Stimulated activated CD4-positive, alpha-beta T cell treated with anti-CD3 and anti-CD28 coated beads, TNF-alpha, amount 100 ng/mL, for 1 hour (primary cell): Measurements from ENCODE around the gene ADAM29.
"Not testable (repeated sequence)": the region's sequence is repeated elsewhere in the genome, so short reads cannot be mapped to it uniquely, and the experiment has no call there.

Experiments
- DNase-seq, 3 donors: peaks; one replicate each; pipeline ENCODE4 v3.0.0-alpha.2; 2020; ENCODE audit warnings: low read depth in 3 of 3, low spot score in 1 of 3

The ADAM29 gene

DNA sequence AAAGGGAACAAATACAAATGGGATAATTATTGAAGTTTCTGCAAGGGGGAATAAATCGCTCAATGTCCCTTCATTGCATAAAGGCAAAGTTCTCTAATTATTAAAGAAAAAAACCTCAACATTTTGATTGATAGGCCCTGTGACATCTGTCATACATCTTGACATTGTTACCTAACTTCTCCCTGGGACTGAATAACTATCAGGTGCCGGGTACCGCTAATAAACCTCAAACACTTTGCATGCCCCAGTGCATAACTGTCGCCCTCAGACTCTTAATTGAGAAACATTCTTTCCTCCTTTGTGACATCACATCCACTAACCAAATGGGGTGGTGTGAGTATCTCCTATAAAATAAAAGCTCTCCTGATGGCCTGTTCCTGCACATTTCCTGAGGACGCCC lies at the start of gene ADAM29:
Gene ADAM29 (plus strand): TSS at position 301 of the 400 bp plus-strand sequence. CDS start 57,168 bp downstream, outside the sequence.
- no peak for DNase-seq

DNA sequence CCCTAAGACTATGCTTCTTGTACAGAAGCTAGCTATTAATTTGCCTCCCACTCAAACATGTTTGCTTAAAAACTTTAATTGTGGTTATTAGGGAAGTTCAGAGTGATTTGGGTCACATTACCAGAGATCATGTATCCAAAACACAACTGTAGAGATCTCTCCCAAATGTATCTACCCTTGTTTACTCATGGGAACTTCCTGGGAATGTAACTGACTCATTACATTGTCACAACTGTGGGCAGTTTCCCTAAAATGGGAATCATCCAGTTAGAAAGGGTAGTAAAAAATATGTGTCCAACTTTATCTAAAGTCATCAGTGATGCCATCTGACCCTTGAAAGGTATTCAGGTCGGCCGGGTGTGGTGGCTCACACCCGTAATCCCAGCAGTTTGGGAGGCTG lies 48.8 kb upstream of the ADAM29 start:
- no peak for DNase-seq

DNA sequence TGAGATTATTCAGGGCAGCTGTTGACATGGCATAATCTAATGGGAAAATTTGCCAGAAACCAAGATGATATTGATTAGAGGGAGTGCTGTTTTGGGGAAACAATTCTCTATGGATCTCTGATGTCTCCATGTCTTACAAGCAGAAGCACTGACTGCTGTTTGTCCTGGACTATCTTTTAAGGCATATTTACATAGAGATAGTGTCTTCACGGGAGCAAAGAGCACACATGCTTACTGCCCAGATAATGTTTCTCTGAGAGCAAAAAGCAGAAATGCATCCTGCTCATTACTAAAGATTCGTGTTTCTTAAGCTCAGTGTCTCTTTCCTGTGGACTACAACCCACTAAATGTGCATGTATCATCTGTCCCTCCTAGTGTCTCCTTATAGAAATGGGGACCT lies 47.8 kb upstream of the ADAM29 start:
- DNase-seq = no peak

DNA sequence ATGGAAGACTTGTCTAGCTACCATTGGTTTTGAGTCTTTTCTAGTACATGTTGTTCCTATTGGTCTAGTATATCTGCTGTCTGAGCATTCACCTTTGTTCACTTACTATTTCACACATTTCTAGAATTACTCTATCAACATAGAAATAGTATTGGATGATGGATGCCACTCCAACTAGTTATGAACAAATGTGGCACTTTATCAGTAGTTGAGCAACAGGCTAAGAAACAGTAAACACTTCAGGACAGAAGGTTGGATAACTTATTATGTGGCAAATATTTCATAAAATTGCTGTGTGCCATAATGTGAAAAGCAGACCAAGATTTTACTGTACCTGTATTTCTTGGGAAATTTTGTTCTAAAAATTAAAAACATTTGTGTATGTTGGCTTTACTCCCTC lies 46.8 kb upstream of the ADAM29 start:
- no peak for DNase-seq

DNA sequence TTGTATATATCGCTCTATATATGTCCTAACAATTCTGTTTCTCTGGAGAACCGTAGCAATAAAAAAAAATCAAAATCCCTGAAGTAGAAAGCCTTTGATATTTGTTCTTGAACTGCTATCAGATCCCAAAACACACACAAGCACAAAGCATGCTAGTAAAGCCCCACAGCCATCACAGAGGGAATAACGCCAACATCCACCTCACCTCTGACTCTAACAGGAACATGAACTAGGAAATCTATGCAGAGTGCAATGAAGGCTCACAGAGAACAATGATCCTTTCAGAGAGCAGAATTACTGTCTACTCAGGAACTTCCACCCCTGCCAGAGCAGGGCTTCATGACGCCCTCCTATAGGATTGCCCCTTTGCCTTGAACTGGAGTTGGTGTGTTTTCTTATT lies 45.0 kb upstream of the ADAM29 start:
- DNase-seq = not testable (repeated sequence)

DNA sequence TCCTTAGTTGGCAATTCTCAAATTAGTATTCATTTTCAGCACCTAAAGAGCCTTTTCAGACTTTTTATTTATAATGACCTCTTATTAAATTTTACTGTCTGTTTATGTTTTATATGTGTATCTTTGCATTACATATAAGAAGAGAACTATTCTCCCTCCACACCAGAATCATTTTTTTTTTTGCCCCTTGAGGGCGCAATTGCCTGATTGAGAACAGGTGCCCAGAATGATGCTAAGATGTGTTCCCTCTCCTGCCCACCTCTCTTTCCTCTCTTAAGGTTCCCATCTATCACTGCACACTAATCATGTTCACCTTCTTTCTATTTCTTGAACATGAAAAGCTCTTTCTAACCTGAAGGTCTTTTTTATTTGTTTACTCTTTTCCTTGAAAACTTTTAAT lies 44.2 kb upstream of the ADAM29 start:
- DNase-seq = no peak

DNA sequence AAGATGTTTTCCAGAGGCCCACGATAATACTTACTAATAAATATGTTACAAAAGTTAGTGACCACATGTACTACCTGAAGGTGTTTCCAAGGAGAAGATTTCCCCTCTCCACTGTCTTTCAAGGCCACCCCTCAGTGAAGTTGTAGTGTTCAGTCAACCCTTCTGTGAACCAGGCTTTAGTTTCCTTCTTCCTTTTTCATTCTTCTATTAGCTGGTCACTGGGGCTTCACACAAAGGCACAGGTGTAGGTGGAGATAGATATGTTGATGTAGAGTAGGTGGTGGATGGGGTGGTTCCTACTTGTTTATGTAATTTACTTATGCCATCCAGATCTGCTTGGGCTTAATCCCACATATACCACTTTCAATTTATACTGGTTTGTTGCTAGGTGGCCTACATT lies 43.3 kb upstream of the ADAM29 start:
- DNase-seq = no peak

DNA sequence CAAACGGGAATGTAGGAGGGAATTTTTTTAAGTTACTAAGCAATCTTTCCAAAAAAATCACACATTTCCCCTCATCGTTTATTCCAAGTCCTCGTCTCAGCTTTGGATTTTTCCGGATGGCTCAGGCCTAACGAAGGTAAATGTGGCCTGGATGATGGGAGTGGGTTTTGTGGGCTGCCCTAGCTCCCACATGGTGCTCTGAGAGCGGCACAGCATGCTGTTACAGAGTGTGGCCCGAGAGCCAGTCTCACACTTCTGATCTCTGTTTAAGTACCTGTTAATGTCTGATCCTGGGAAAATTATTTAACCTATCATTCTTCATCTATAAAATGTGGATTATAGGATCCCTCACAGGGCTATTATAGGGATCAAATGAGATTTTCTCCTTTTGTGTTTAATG lies 38.2 kb upstream of the ADAM29 start:
- no peak for DNase-seq

DNA sequence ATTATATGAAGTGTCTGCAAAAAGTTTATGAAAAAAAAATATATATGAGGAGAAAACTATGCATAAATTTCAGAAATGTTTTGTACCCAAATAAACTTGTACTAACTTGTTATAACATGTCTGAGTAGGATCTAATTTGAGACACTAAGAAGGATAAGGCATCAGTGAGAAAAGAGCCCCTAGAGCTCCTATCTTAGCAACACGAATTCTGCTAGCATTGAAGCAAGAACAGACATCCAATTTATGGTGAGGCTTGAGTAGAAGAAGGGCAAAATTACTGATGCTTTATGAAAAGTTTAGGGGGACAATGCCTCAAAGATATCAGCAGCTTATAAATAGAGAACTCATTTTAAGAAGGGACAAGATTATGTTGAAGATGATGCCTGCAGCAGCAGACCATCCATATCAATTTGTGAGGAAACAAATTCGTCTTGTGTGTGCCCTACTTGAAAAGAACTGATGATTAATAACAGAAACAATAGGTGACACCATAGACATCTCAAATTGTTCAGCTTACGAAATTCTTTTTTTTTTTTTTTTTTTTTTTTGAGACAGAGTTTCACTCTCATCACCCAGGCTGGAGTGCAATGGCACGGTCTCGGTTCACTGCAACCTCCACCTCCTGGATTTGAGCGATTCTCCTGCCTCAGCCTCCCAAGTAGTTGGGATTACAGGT lies 35.7 kb upstream of the ADAM29 start:
- no peak for DNase-seq

DNA sequence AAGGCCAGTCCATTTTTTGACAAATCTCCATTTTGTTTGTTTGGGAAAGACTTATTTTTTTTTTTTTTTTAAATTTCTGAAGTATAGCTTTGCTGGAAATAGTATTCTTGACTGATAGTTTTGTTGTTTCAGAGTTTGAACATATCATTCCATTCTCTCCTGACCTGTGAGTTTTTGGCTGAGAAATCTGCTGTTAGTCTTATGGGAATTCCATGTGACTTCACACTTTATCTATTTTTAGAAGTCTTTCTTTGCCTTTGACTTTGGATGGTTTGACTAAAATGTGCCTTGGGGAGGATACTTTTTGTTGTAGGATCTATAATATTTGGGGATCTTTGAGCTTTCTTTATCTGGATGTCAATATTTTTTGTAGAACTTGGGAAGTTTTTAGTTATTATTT lies 10.7 kb upstream of the ADAM29 start:
- no peak for DNase-seq

DNA sequence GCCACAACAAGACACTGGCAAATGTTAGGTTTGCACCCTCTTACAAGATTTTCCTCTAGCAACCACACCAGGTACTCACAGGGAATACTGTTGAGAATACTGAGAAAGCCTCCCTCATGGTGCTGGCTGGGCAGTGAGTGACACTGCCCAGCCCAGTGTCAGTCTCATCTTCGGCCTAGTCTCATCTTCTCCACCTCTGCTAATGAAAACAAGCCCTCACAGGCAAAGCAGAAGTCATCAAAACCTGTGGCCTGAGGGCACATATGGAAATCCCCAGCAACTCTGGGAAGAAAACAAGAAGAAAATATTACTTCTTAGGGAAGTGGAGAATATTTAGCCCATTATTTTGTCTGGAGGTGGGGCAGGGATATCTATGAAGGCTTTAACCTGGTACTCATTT lies 7.9 kb upstream of the ADAM29 start:
- no peak for DNase-seq

DNA sequence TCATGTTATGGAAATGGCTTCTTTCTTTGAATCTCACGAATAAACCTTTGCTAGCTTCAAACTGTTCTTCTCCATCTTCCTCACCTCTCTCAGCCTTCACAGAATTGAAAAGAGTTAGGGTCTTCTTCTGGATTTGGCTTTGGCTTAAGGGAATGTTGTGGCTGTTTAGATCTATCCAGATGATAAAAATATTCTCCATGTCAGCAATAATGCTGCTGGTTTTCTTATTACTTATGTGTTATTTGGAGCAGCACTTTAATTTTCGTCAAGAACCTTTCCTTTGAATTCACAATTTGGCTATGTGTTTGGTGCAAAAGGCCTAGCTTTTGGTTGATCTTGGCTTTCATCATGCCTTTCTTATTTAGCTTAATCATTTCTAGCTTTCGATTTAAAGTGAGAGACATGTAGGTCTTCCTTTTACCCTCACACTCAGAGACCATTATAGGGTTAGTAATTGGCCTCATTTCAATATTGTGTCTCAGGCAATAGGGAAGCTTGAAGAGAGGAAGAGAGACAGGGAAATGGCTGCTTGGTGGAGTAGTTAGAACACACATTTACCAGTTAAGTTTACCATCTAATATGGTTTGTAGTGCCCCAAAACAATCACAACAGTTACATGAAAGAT lies 5.1 kb upstream of the ADAM29 start:
- DNase-seq = no peak

DNA sequence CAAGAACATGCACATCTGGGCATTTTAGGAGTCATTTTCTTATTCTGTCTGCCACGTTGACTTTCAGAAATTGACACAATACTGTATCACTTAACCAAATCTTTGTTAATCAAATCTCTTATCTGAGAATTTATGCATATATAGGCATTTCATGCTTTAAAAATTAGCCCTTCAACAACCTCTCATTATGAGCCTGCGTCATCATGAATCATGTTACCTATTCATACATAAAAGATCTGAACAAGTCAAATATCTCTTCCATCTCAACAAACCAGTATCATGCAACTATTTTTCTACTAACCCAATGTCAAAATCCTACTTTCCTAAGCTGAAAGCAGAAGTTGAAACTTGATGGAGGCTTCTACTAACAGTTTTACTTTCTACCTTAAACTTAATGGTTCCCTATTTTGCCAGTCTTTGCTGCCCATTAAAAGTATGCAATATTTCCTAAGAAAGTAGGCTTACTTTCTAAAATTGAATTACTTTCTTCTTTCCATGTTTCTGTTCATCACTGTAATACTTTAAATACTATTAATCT lies 1.8 kb downstream of the ADAM29 start:
- no peak for DNase-seq

DNA sequence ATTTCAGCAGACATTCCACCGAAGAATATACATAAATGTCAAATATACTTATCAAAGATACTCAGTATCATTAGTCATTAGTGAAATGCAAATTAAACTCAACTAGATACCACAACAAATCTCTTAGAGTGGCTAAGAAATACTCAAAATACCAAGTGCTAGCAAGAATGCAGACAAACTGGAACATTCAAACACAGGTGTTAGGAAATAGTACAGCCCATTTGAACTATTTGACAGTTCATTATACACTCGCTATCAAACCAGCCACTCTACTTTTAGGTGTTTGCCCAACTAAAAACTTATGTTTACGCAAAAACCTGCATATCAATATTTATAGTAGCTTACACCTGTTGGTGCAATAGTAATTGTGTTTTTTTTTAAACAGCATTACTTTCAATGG lies 8.8 kb downstream of the ADAM29 start:
- DNase-seq = no peak

DNA sequence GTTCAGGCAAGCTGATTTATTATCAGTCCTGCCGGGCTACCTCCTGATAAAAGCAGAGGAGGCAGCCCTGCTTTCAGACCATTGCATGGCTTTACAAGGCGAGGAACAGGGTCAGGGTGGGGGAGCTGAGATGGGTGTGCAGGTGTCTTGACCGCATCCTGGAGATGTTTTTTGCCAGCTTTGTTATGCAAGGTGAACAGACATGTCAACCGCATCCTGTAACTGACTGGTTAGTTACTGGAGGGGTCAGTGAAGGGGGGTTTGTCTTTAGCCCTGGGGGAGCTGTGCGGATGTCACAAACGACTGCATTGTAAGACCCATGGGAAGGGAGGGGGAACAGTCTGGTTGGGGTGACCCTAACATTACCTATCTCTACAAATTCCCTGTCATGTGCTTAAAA lies 10.0 kb downstream of the ADAM29 start:
- no peak for DNase-seq

DNA sequence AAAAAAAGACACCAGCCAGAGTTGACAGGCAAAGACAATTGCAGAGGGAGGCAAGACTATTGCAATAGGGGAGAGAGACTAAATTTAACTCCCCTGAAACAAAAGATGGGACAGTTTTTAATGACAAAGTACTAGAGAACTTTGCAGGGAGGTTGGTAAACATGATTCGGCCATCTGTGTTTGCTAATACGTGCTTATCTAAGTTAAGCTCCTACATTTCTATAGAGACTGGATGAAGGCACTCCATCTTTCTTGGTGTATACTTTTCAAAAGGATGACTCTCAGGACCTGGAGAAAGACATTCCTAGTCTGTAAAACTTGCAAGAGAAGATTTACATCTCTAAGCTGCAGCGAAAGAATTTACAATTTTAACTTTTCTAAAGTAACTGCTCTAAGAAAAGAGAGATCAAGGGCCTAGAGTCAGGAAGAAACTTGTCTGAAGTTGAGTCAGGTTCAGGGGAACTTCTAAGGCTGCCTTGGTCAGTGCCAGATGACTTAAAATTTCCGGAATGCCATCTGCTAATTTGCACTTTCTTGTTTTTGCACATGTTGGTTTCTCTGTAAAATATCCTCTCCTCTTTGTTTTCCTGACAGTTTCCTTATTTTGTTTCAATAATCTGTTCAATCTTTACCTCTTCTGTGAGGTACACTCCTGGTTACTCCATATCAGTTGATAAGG lies 10.6 kb downstream of the ADAM29 start:
- no peak for DNase-seq

DNA sequence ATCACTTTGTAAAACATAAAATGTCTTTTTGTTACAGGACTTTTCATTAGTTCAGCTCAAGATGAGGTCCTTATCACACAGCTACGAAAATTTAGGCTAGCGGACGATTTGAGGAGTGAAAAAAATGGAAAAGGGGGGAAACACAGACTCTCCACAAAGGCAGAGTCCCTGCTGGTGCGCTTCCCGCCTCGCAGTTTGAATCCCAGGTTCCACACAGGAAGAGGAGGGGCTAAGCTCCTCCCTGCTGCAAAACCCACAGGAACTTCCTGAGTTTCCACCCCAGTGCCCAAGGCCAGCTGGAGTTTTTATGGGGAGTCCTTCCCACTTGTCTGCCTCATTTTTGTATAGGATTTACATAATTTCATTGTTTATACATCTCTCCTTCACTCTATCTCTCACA lies 11.2 kb downstream of the ADAM29 start:
- no peak for DNase-seq

DNA sequence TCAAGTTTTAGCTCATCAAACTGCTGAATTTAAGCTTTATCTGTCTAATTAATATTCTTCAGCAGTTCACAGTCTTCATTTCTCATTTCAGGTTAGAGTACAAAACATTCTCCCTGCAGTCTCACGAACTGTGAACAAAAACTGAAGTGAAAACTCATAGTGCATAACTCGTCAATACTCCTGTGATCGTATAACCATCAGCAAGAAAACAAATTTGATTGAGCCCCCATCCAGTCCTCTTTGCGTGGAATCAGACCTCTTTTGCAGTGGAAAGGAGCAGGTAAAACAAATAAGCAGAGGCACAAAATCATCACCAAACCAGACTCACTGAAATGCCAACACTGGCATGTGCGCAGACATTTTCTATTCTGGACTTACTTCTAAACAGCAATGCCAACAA lies 12.7 kb downstream of the ADAM29 start:
- DNase-seq = no peak

DNA sequence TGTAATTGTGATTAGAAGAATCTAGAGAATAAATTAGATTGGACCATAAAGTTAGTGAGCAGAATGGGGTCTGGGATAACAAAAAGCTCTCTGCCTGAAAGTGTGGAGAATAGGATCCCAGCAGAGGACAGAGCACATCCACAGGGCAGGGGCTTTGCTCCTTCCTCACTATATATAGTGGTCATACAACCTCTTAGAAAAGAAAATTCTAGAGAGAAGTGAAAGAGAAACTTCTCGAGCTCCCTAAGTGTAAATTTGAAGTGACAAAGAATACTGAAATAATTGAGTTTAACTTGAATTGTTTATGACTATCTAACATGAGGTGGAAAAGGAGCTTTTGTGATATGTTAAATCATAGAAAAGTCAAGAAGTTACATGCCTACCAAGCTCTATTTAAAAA lies 14.9 kb downstream of the ADAM29 start:
- no peak for DNase-seq

DNA sequence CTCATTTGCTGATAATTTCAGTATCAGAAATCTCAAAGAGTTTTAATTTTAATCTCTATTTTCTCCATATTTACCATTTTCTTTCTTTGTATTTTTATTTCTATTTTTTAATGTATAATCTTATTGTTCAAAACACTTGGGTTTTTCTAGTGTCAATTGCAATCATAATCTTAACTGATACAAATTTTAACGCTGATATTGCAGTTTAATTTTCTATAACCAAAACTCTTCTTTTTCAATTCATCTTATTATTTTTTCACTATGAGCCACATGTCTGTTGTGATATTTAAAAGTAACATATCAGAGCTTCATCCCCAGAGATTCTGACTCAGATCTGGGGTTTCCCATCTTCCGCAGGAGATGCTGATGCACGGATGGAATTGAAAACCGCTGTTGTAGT lies 16.2 kb downstream of the ADAM29 start:
- DNase-seq = no peak

DNA sequence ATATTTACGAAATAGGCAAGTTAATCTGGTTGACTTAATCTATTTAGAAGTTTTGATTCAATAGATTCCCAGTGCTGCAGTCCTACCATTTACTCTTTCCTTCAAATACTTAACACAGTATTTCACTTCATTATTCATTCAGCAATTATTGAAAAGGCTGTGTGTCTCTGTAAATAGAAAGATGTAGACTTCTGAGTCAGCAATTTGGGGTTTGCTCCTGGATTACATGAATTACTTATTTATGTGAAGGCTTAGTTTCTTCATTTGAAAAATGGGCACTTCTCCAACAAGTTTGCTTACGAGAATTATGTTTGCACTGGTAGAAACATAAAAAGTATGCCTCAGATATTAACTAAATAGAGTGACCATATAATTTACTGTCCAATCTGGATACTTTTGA lies 17.4 kb downstream of the ADAM29 start:
- no peak for DNase-seq

DNA sequence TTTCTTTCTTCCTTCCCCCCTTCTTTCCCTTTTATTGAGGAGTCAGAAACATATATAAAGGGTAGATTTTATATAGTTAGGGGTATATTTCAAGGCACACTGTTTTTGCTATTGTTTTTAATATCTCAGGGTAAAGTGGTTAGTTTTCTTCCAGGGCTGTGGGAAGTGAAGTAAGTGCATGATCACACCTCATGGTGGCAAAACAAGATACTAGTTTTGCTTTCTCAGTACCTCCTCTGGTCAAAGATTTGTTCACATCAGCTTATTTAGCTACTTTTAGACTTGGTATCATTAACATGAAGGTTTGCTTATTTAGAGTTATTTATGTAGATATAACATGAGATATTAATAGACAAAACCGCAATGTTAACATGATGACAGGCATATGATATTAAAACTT lies 21.8 kb downstream of the ADAM29 start:
- DNase-seq = no peak
